ENCODE data around the gene FMOD.
"Not testable (repeated sequence)": the region's sequence is repeated elsewhere in the genome, so short reads cannot be mapped to it uniquely, and the experiment has no call there.

DNA sequence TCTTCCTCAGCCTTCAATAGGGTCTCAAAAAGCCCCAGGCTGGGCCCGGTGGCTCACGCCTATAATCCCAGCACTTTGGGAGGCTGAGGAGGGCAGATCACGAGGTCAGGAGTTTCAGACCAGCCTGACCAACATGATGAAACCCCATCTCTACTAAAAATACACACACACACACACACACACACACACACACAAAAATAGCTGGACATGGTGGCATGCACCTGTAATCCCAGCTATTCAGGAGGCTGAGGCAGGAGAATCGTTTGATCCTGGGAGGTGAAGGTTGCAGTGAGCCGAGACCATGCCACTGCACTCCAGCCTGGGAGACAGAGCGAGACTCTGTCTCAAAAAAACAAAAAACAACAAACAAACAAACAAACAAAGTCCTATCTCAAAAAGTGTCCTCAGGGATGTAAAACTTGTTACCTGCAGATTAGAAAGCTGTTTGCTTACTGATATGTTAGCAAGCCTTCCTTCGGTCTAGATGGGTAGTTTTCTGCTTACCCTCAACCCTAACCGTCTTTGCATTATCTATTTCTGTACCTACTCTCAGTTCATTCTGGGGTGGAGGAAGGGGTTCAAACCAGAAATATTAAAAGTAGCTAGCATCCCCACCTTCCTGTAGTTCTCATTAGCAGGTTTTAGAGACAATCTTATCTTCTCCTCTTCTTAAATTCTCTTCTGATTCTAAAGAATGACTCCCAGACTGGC is 51.0 kb downstream of the FMOD start:
- TF ChIP-seq, protein P1, sequence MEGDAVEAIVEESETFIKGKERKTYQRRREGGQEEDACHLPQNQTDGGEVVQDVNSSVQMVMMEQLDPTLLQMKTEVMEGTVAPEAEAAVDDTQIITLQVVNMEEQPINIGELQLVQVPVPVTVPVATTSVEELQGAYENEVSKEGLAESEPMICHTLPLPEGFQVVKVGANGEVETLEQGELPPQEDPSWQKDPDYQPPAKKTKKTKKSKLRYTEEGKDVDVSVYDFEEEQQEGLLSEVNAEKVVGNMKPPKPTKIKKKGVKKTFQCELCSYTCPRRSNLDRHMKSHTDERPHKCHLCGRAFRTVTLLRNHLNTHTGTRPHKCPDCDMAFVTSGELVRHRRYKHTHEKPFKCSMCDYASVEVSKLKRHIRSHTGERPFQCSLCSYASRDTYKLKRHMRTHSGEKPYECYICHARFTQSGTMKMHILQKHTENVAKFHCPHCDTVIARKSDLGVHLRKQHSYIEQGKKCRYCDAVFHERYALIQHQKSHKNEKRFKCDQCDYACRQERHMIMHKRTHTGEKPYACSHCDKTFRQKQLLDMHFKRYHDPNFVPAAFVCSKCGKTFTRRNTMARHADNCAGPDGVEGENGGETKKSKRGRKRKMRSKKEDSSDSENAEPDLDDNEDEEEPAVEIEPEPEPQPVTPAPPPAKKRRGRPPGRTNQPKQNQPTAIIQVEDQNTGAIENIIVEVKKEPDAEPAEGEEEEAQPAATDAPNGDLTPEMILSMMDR (IDR thresholded peaks at IDR 0.05), result not testable (repeated sequence)
- TF ChIP-seq POLR2A (IDR thresholded peaks at IDR 0.05), result not testable (repeated sequence)
